Breast epithelium (tissue), 4 donors: Measurements from ENCODE around the gene BCL2L15. TPM values are rescaled to one million over a fixed set of nuclear protein-coding genes. Genes with fewer than 3 reads are reported as not detected.

ENCODE experiments used
- DNase-seq, 2 donors: peaks; one replicate each; pipeline ENCODE4 v3.0.0-alpha.2; 2019; ENCODE audit warnings: low spot score in 2 of 2
- H3K27ac ChIP-seq, 2 donors: fragments of 200-600 bp; sonication (generic) in 1 of 2; one replicate each; pipeline ENCODE4 v1.5.1; 2016 to 2019; ENCODE audit warnings: mild to moderate bottlenecking in 1 of 2
- H3K27me3 ChIP-seq, 2 donors: fragments of 200-600 bp; sonication (generic) in 1 of 2; one replicate each; pipeline versions ENCODE4 v1.5.1 to v1.6.0; 2017 to 2019; ENCODE audit warnings: control low read depth in 1 of 2, mild to moderate bottlenecking in 1 of 2
- H3K36me3 ChIP-seq: fragments of 200-600 bp; one replicate; pipeline ENCODE4 v1.5.1; 2019
- H3K4me1 ChIP-seq, 2 donors: fragments of 200-600 bp; sonication (generic); one replicate each; pipeline ENCODE4 v1.5.1; 2016 to 2019; ENCODE audit warnings: control low read depth in 1 of 2
- H3K4me3 ChIP-seq, 3 donors: fragments of 200-600 bp; sonication (generic); 1 replicate in 2 of 3; 2 replicates in 1 of 3; pipeline ENCODE4 v1.5.1; 2016 to 2019; ENCODE audit warnings: mild to moderate bottlenecking in 3 of 3, moderate library complexity in 2 of 3
- H3K9me3 ChIP-seq, 2 donors: fragments of 200-600 bp; sonication (generic) in 1 of 2; one replicate each; pipeline ENCODE4 v1.5.1; 2016 to 2019; ENCODE audit warnings: control low read depth in 1 of 2
- CTCF ChIP-seq, 3 donors: fragments of 450-650 bp; IDR thresholded peaks; one replicate each; pipeline ENCODE4 v1.5.1; 2016 to 2017; ENCODE audit warnings: antibody characterized with exemption in 3 of 3, mild to moderate bottlenecking in 3 of 3, moderate library complexity in 3 of 3
- POLR2A ChIP-seq: fragments of 450-650 bp; IDR thresholded peaks from one replicate; pipeline ENCODE4 v1.6.1; 2016; ENCODE audit warnings: antibody characterized with exemption, mild to moderate bottlenecking, moderate library complexity
- POLR2AphosphoS5 ChIP-seq, 3 donors: sonication (generic); formaldehyde crosslinking; IDR thresholded peaks; one replicate each; pipeline ENCODE4 v1.6.1; 2017; ENCODE audit warnings: antibody characterized with exemption in 3 of 3
- intact Hi-C: fragments of 100-400 bp; cut with DNase I; formaldehyde crosslinking; loops from one replicate; pipeline ENCODE4 v1.15.1; 2023; ENCODE audit warnings: low total_unique reads
- total RNA-seq, 3 donors: library from RNA; depleted of rRNA; stranded (reverse); fragments of >200 nt; gene quantifications; one replicate each; pipeline ENCODE4 v1.1.0, GENCODE V29; 2016

BCL2L15 gene
- total RNA-seq, 3 donors from 2014 or later, result 0.44 to 1.6 (median 0.48) TPM

- Histone ChIP-seq H3K4me1 (no peaks in the 10 kb centered on the region), H3K36me3 (no peaks in the 10 kb centered on the region), H3K27me3 (no peaks in the 10 kb centered on the region), H3K27ac (no peak overlapping the region), H3K4me3 (no peak overlapping the region), H3K9me3 (no peaks in the 10 kb centered on the region)
- intact Hi-C loops, result no loop called here
- no peak for DNase-seq
- TF ChIP-seq POLR2A (no peak), POLR2AphosphoS5 (IDR thresholded peaks at IDR 0.05) (no peak), CTCF (IDR thresholded peaks at IDR 0.05) (no peak)
Measured at GRCh38 chr1:113917400-113918082, 30.2 kb upstream of the BCL2L15 start.

GRCh38 chr1:113916974-113917373, 29.6 kb upstream of the BCL2L15 start:
- DNase-seq, result no peak
- H3K36me3 ChIP-seq, result peaks cover 3% of the 10 kb centered on the region
- intact Hi-C loops, result no loop called here
- no peaks in the 10 kb centered on the region for H3K4me1 ChIP-seq
- TF ChIP-seq CTCF (IDR thresholded peaks at IDR 0.05) (no peak), POLR2A (no peak), POLR2AphosphoS5 (IDR thresholded peaks at IDR 0.05) (no peak)
- no peaks in the 10 kb centered on the region for H3K9me3 ChIP-seq
- no peak overlapping the region for H3K27ac ChIP-seq
- H3K27me3 ChIP-seq, result no peaks in the 10 kb centered on the region
- no peak overlapping the region for H3K4me3 ChIP-seq

DNA sequence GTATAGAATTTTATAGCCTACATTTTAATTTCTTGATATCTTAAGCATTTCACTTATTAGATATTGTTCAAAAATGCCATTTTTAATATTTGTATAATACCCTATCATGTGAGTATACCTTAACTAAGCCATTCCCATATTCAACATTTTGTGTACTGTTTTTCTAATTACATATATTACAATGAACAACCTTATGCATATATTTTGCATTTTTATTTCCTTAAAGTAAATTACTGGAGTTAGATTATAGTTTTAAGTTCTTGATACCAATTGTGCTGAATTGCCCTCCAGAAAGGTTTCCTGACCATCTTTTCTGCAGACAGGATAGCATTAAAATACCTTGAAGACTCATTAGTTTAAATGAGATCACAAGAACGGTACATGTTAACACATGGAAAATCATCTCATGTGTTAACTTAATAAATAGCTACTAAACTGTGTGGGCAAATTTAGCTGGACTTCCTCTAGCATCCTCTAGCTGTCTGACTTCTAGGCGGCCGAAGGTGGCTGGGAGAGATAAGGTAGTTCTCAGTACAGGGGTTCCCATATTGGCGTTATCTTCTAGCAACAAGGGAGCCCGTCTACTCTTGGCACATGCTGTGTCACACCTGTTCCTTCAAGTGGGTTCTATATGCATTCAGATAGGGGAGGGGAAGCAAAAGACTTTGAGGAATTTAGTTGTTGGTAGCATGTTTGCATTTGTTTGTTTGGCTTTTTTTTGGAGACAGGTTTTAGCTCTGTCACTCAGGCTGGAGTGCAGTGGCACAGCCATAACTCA, 26.7 kb upstream of the BCL2L15 start:
- DNase-seq, result no peak
- intact Hi-C loops, result no loop called here
- peaks cover 3% of the 10 kb centered on the region for H3K36me3 ChIP-seq
- no peak for TF ChIP-seq POLR2A
- TF ChIP-seq POLR2AphosphoS5 (IDR thresholded peaks at IDR 0.05), result no peak
- no peak for TF ChIP-seq CTCF (IDR thresholded peaks at IDR 0.05)
- no peaks in the 10 kb centered on the region for H3K27me3 ChIP-seq
- H3K9me3 ChIP-seq, result no peaks in the 10 kb centered on the region
- H3K4me1 ChIP-seq, result no peaks in the 10 kb centered on the region
- H3K4me3 ChIP-seq, result no peak overlapping the region
- no peak overlapping the region for H3K27ac ChIP-seq

DNA sequence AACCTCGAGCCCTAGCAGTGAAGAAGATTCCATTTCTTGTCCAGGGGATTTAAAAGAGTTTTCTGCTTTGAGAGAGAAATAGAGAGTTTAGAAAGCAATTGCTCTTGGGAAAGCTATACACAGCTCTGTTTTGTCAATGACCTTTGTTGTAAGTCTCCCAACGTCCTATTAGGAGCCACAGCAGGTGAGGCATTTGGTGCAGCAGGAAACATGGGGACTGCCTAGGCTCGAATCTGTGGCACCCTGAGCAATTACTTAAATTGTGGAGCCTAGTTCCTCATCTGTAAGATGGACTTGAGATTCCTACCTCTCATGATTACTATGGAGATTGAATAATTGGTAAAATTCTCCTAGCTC, 25.9 kb upstream of the BCL2L15 start:
- DNase-seq, result no peak
- TF ChIP-seq POLR2AphosphoS5 (IDR thresholded peaks at IDR 0.05), result no peak
- no peak for TF ChIP-seq POLR2A
- TF ChIP-seq CTCF (IDR thresholded peaks at IDR 0.05), result no peak
- no peaks in the 10 kb centered on the region for H3K9me3 ChIP-seq
- intact Hi-C loops, result no loop called here
- no peaks in the 10 kb centered on the region for H3K27me3 ChIP-seq
- peak overlapping the region; percentile 7 to 28 for H3K27ac ChIP-seq
- H3K4me1 ChIP-seq, result no peaks in the 10 kb centered on the region
- peaks cover 3% of the 10 kb centered on the region for H3K36me3 ChIP-seq
- H3K4me3 ChIP-seq, result no peak overlapping the region
